ENCODE measurements around the gene RIPK1.
A peak's percentile ranks its signal among the peaks of the same experiment; 100 is the strongest.

The RIPK1 gene

DNA sequence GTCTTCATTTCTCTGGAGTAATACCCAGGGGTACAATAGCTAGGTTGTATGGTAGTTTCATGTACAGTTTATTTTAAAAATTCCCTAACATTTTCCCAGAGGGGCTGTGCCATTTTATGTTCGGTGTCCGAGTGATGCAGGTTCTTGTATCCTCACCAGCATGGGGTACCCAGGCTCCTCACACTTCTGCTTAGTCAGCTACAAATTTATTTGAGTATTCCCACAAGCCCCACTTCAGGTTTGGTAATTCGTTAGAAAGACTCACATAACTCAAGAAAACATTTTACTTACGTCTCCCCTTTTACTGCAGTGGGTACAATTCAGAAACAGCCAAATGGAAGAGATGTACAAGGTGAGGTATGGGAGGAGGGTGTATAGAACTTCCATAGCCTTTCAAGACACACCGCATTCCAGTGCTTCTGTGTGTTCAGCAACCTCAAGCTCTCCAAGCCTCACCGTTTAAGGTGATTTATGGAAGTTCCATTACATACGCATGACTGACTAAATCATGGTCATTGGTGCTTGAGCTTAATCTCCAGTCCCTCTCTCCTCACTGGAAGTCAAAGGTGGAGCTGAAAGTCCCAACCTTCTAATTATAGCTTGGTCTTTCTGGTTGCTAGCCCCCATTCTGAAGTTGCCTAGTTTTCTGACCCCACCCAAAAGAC, 18.1 kb downstream of the RIPK1 start:
- no peak for DNase-seq

GRCh38 chr6:3088446-3088845, 20.2 kb downstream of the RIPK1 start:
- no peak for DNase-seq

GRCh38 chr6:3088968-3089367, 20.7 kb downstream of the RIPK1 start:
- DNase-seq: no peak

GRCh38 chr6:3090013-3090412, 21.7 kb downstream of the RIPK1 start:
- no peak for DNase-seq

GRCh38 chr6:3094815-3095214, 26.5 kb downstream of the RIPK1 start:
- DNase-seq: no peak

DNA sequence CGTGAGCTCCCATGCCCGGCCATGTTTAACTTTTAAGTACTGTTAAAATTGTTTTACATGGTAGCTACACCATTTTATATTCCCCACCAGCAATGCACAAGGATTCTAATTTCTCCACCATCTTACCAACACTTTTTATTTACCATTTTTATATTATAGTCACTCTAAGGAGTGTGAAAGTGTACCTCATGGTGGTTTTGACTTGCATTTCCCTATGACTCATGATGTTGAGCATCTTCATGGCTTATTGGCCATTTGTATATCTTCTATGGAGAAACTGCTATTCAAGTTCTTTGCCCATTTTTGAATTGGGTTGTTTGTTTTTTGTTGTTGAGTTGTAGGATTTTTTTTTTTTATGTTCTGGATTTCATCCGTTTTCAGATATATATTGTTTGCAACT, 34.6 kb downstream of the RIPK1 start:
- DNase-seq: no peak

GRCh38 chr6:3108746-3109414, 40.6 kb downstream of the RIPK1 start:
- no peak for DNase-seq

GRCh38 chr6:3109761-3110160, 41.5 kb downstream of the RIPK1 start:
- no peak for DNase-seq

DNA sequence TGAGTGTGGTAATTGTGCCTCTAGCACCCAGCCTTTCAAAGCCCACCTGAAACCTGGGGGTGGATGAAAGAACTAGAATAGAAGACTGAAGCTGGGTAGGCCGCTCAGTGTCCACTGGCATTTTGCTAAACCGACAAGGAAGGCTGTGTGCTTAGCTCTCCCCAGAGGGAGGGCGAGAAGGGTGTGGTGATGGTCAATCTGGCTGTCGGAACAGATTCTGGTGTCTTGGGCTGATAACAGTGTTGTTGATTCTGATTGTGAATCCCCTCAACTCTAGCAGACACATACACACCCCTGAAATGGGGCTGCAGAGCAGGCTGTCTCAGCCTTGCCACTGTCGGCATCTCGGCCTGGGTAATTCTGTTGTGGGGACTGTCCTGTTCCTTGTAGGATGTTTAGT, 46.1 kb downstream of the RIPK1 start:
- no peak for DNase-seq

- DNase-seq: no peak
Observed at GRCh38 chr6:3117912-3118352, 49.6 kb downstream of the RIPK1 start.

DNA sequence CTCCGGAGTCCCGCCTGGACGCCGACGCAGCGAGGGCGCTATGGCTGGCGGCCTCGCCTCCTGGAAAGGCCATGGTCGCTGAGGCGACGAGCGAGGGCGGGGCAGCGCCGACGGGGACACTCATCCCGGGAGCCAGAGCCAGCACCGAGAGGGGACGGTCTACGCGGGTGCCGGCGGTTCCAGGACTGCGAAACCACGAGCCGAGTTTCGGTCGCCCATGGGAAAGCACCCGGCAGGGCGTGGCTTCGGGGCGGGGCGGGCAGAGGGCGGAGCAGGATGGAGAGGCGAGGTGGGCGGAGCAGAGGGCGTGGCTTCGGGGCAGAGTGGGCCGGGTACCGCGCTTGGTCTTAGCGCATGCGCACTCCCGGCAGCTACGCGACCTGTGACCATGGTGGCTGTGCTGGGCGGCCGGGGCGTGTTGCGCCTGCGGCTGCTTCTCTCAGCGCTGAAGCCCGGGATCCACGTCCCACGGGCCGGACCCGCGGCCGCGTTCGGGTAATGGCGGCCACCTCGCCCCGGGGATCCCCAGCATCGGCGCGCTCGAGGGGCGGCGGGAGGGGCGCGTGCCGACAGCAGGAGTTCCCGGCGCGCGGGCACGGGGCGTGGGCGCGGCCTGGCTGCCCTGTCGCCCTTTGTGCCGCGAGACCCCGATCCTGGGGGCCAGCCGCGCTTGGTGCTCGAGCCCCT, 50.2 kb downstream of the RIPK1 start, which contains the start of gene BPHL:
BPHL (plus strand) TSS at position 359 of the 687 bp plus-strand sequence; CDS start at position 389, 30 bp downstream.
- peak; percentile 99 for DNase-seq

- DNase-seq: no peak
Observed at GRCh38 chr6:3119040-3119723, 50.9 kb downstream of the RIPK1 start.

GRCh38 chr6:3120765-3121089, 52.4 kb downstream of the RIPK1 start:
- no peak for DNase-seq

GRCh38 chr6:3122823-3123182, 54.5 kb downstream of the RIPK1 start:
- no peak for DNase-seq

DNA sequence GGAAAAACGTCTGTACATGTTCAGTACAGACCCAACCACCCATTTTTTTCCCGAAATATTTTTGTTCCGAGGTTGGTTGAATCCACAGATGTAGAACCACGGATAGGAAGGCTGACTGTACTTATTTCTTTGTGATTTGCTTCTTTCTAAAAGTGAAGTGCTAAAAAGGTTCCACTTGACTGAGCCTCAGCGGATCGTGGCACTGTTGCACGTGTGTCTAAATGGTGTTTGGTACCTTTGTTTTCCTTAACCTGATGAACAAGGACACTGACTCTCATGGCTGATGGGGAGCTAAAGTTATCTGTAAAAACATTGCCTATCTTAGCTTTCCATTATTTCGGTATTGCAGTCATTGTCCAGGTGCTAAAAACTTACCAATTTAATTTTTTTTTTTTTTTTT, 56.4 kb downstream of the RIPK1 start:
- no peak for DNase-seq

- DNase-seq: no peak
Observed at GRCh38 chr6:3125815-3126214, 57.5 kb downstream of the RIPK1 start.

DNA sequence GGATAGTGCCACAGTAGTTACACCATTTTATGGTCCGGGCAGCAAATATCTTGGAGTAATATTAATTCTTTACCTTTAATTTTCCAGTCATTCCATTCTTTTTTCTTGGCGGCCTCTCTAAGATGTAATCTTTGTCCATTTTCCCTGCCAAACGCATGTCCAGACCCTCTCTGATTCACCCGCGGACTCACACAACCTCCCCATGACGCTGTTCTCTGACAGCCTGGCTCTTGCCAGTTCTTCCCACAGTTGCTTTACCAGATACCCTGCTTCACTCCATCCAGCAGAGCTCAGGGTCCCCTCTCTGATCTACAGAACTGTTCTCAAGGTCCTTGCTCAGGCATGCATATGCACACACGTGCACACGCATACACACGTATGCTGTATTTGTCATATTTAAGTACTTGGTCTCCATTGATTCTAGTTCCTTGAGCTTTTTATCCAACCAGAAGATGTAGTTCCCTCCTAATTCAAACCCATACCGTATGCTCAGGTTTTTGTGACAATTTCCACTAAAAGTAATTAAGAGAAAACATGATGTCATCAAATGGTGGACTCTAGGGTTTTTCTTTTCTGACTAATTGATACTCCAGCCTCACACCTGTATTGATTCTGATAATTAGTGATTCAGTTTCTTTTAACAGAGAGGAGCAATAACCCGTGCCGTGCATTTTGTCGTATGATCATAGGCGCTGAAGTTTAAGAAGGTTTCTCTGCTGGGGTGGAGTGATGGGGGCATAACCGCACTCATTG, 60.2 kb downstream of the RIPK1 start:
- DNase-seq: no peak

DNA sequence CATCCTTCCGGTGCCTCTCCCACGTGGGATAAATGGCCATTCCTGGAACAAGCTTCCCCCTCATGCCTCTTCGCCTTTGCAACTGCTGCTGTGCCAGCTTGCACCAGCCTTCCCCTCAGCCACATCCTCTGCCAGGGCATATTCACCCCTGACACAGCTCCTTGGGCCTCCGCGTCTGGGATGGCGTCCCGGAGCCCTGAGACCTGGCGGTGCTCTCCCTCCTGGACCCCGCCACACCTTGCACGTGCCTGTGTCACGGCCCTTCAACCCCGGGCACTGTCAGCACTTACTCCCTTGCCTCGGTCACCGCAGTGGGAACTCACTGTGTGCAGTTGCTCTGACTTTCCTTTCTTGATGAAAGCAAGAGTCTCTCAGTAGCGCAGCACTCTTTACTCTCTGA, 63.4 kb downstream of the RIPK1 start:
- no peak for DNase-seq

- no peak for DNase-seq
Observed at GRCh38 chr6:3133515-3133914, 65.2 kb downstream of the RIPK1 start.

- no peak for DNase-seq
Observed at GRCh38 chr6:3135668-3136291, 67.5 kb downstream of the RIPK1 start.

- DNase-seq: no peak
Observed at GRCh38 chr6:3136292-3137011, 68.2 kb downstream of the RIPK1 start.
